Cardiac muscle cell (in vitro differentiated cells and primary cell): ENCODE data around the gene ABCG1. TPM values are rescaled to one million over a fixed set of nuclear protein-coding genes. Genes with fewer than 3 reads are reported as not detected.

Source experiments
- DNase-seq, 2 donors: peaks; one replicate each; pipeline versions ENCODE4 v3.0.0 to v3.0.0-alpha.2; 2010 to 2017; ENCODE audit warnings: low read depth in 1 of 2, low spot score in 1 of 2
- H3K27ac ChIP-seq: fragments of 200-600 bp; sonication (generic); 2 replicates; pipeline ENCODE4 v1.5.1; 2016
- H3K27me3 ChIP-seq: fragments of 200-600 bp; sonication (generic); 2 replicates; pipeline ENCODE4 v1.6.0; 2016; ENCODE audit warnings: control low read depth
- H3K36me3 ChIP-seq: fragments of 200-600 bp; sonication (generic); 2 replicates; pipeline ENCODE4 v1.5.1; 2016; ENCODE audit warnings: control low read depth
- H3K4me1 ChIP-seq: fragments of 200-600 bp; sonication (generic); 2 replicates; pipeline ENCODE4 v1.8.1; 2017; ENCODE audit warnings: low read depth, mild to moderate bottlenecking, mixed run types
- H3K4me3 ChIP-seq: fragments of 200-600 bp; sonication (generic); 2 replicates; pipeline ENCODE4 v1.5.1; 2016; ENCODE audit warnings: mild to moderate bottlenecking
- H3K9me3 ChIP-seq: fragments of 200-600 bp; sonication (generic); 2 replicates; pipeline ENCODE4 v1.5.1; 2017; ENCODE audit warnings: low read depth, mild to moderate bottlenecking, control low read depth
- polyA plus RNA-seq: library from polyadenylated mRNA; unstranded; fragments of >200 nt; fragmentation: Nextera tagmentation; extraction: Ambion mirVana; gene quantifications from 2 replicates; pipeline ENCODE4 v1.2.1, GENCODE V29; 2016
- total RNA-seq: library from RNA; depleted of rRNA; stranded (reverse); fragments of >200 nt; gene quantifications from 2 replicates; pipeline ENCODE4 v1.2.3, GENCODE V29; 2016
- TF ChIP-seq, protein P1 (sequence below): IDR thresholded peaks from 2 replicates; pipeline ENCODE4 v1.5.1; 2012; ENCODE audit warnings: low read depth, mild to moderate bottlenecking, low read length

Gene ABCG1
- total and polyA plus RNA-seq, 2 experiments from 2014 or later = 4.0 to 4.9 TPM

DNA sequence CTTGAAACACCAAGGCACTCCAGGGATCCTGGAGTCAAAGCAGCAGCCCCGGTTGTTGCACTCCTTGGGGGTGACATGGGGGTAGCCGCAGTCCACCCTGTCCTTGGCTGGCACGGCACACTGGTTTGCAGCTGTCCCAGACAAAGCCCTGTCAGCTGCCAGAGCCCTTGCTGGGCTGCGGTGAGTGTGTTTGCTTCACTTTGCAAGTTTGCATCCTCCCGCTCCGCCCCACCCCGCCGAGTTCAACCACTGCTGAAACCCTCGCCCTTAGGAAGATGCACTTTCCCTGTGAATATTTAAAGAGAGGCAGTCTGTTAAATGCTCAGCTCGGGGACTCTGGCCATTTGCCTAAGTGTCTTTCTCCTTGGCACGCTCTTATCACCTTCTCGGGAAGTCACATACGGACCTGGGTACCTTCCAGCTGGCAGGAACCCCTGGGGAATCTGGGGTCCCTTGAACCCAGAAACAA is 94.6 kb downstream of the ABCG1 start:
- Histone ChIP-seq H3K4me1 (no peaks in the 10 kb centered on the region), H3K27ac (no peak overlapping the region), H3K36me3 (no peaks in the 10 kb centered on the region), H3K4me3 (no peak overlapping the region), H3K9me3 (no peaks in the 10 kb centered on the region), H3K27me3 (no peaks in the 10 kb centered on the region)
- DNase-seq = peak in 1 of 2 donors; percentile 20
- TF ChIP-seq, protein P1, sequence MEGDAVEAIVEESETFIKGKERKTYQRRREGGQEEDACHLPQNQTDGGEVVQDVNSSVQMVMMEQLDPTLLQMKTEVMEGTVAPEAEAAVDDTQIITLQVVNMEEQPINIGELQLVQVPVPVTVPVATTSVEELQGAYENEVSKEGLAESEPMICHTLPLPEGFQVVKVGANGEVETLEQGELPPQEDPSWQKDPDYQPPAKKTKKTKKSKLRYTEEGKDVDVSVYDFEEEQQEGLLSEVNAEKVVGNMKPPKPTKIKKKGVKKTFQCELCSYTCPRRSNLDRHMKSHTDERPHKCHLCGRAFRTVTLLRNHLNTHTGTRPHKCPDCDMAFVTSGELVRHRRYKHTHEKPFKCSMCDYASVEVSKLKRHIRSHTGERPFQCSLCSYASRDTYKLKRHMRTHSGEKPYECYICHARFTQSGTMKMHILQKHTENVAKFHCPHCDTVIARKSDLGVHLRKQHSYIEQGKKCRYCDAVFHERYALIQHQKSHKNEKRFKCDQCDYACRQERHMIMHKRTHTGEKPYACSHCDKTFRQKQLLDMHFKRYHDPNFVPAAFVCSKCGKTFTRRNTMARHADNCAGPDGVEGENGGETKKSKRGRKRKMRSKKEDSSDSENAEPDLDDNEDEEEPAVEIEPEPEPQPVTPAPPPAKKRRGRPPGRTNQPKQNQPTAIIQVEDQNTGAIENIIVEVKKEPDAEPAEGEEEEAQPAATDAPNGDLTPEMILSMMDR = no peak

DNA sequence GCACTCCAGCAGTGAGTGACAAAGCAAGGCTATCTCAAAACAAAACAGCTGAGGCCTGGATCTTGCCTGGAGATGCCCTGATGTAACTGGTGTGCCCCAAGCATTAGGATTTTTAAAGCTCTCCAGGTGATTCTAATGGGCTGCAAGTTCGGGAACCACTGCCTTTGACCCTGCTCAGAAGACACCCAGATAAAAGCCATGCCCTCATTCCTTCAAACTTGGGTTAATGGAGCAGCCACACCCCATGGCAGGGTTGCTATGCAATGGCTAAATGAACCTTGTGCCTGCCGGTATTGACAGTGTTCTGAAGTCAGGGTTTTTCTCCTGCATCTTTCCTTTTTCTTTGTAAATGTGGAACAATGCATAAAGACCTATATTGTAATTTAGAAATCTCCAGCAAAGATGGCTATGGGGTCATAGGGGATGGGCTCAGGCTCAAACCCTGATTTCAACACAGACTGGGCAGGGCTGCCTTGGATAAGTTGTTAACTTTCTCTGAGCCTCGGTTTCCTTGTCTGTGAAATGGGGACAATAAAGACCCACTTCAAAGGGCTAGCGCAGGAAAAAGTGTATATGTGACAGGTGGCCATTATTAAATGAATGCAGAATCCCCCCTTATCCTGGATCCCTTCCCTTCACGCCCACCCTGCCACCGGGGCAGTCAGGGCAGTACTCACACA is 95.8 kb downstream of the ABCG1 start:
- Histone ChIP-seq H3K27me3 (no peaks in the 10 kb centered on the region), H3K4me1 (no peaks in the 10 kb centered on the region), H3K27ac (no peak overlapping the region), H3K4me3 (no peak overlapping the region), H3K36me3 (no peaks in the 10 kb centered on the region), H3K9me3 (no peaks in the 10 kb centered on the region)
- no peak for DNase-seq
- TF ChIP-seq, protein P1 = no peak

DNA sequence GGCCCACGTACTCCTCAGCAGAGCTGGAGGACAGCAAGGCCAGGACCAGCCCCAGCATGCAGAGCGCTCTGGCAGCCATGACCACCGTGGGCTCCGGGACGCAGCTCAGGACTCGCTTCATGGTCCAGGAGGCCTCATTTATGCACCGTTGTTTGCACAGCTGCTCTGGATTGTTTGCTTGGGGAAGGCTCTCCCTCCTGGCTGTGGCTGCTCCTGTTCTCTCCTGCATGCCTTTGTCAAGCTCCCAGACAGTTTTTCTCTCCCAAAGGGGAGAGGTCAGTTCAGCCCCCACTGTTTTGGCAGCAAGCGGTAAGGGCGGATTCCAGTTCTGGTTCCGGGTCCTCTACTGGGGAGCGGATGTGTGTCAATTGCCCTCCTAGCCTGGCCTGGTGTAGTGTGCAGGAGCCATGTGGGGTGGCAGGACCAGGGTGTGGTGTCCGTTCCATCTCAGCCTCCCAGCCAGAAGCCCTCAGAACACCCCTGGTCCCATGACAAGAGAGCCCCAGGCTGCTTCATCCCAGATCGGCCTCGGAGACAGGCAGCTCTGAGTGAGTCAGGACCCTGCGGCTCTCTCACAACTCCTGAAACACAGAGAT is 96.5 kb downstream of the ABCG1 start, which contains the start of gene TFF3:
Gene TFF3 (minus strand): TSS at position 114 of the 596 bp plus-strand sequence. CDS start 35 bp downstream, at position 79.
- no peaks in the 10 kb centered on the region for H3K36me3 ChIP-seq
- no peaks in the 10 kb centered on the region for H3K27me3 ChIP-seq
- H3K4me1 ChIP-seq = no peaks in the 10 kb centered on the region
- no peak within 1 kb of the TSS for H3K27ac ChIP-seq
- TF ChIP-seq, protein P1 = no peak
- DNase-seq = no peak
- H3K4me3 ChIP-seq = no peak within 1 kb of the TSS
- H3K9me3 ChIP-seq = no peaks in the 10 kb centered on the region

DNA sequence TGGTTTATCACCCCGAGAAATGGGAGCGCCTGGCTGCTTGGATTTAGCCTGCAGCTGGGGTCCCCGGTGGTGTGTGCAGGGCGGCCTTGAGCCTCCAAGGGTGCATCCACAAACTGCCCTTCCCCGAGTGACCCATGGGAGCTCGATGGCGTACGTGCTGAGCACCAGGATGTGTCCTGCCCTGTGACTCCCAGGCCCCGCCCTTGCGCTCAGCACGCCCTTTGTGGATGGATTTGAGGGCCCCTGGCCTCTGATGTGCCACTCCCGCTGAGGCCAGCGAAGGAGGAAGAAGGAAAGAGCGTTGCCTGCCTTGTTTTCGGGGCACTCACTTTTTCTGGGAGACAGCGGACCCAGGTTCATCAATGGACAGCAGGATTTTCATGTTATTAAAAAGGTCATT is 98.0 kb downstream of the ABCG1 start:
- H3K4me1 ChIP-seq = no peaks in the 10 kb centered on the region
- no peak overlapping the region for H3K27ac ChIP-seq
- DNase-seq = no peak
- H3K36me3 ChIP-seq = no peaks in the 10 kb centered on the region
- H3K4me3 ChIP-seq = no peak overlapping the region
- TF ChIP-seq, protein P1 = no peak
- no peaks in the 10 kb centered on the region for H3K9me3 ChIP-seq
- H3K27me3 ChIP-seq = no peaks in the 10 kb centered on the region

DNA sequence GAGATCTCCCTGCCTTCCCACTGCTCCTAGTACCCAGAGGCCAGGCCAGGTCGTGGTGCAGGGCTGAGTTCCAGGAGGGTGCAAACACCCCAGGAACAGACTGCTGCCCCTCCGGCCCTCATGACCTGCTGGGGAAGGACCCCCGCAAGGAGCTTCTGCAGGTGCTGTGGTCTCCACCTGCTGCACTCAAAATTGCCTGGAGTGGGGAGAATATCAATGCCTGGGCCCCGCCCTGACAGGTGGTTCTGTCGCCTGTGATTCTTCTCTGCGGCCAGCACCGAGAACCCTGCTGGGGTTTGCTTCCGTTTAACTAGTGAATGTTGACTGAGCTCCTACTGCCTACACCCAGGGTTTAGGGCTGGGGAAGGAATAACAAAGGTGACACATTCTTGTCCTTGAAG is 98.4 kb downstream of the ABCG1 start:
- DNase-seq = no peak
- H3K36me3 ChIP-seq = no peaks in the 10 kb centered on the region

More for the DNA sequence above, 98.4 kb downstream of the ABCG1 start:
- TF ChIP-seq, protein P1 = no peak
- H3K27me3 ChIP-seq = no peaks in the 10 kb centered on the region
- H3K27ac ChIP-seq = no peak overlapping the region
- H3K9me3 ChIP-seq = no peaks in the 10 kb centered on the region
- H3K4me3 ChIP-seq = no peak overlapping the region
- no peaks in the 10 kb centered on the region for H3K4me1 ChIP-seq
